Brain microvascular endothelial cell (primary cell): ENCODE measurements around the gene CFAP53.
"Not testable (repeated sequence)": the region's sequence is repeated elsewhere in the genome, so short reads cannot be mapped to it uniquely, and the experiment has no call there.

Experiments used
- DNase-seq: peaks from one replicate; pipeline ENCODE4 v3.0.0-alpha.2; 2020
- H3K27ac ChIP-seq: fragments of 250-450 bp; sonication (Bioruptor Pico); 2 replicates; pipeline ENCODE4 v1.5.1; 2020; ENCODE audit warnings: mild to moderate bottlenecking, moderate library complexity
- H3K27me3 ChIP-seq: fragments of 250-450 bp; sonication (Bioruptor Pico); replicated peaks from 2 replicates; pipeline ENCODE4 v1.5.1; 2020; ENCODE audit warnings: mild to moderate bottlenecking
- H3K36me3 ChIP-seq: fragments of 250-450 bp; sonication (Bioruptor Pico); replicated peaks from 2 replicates; pipeline ENCODE4 v1.5.1; 2020; ENCODE audit warnings: mild to moderate bottlenecking
- H3K4me3 ChIP-seq: 2 replicates; pipeline ENCODE4 v1.5.1; 2011; ENCODE audit warnings: low read depth, mild to moderate bottlenecking, control low read depth, low read length, moderate library complexity
- in situ Hi-C: cut with HindIII; loops from 2 replicates; pipeline ENCODE4 v1.10.0; 2017; ENCODE audit warnings: low sequenced_read_pairs, low pct_ligation_motif_present
- TF ChIP-seq, protein P1 (sequence below): IDR thresholded peaks from 2 replicates; pipeline ENCODE4 v1.5.1; 2011; ENCODE audit warnings: low read depth, mild to moderate bottlenecking, moderate library complexity, low read length, control low read depth, inconsistent platforms; ENCODE audit errors: missing control alignments

The CFAP53 gene

DNA sequence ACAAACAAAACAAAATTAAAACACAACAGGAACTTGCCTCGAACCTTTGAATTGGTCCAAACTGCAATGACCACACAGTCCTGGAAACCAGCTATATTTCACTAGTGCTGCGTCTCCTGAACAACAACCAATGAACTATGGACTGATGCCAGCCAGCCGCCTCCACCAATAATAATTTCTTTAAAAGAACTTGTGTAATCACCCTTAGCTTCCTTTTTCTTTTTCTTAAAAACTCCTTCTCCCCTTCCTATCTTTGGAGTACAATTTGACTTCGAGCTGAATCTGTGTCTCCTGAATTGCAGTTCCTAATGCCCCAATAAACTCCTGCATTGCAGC is 22.8 kb upstream of the CFAP53 start:
- H3K36me3 ChIP-seq, result no peaks in the 10 kb centered on the region
- no peaks in the 10 kb centered on the region for H3K27me3 ChIP-seq
- no peak for DNase-seq
- in situ Hi-C loops, result no loop called here
- H3K4me3 ChIP-seq, result no peak overlapping the region
- TF ChIP-seq, protein P1, sequence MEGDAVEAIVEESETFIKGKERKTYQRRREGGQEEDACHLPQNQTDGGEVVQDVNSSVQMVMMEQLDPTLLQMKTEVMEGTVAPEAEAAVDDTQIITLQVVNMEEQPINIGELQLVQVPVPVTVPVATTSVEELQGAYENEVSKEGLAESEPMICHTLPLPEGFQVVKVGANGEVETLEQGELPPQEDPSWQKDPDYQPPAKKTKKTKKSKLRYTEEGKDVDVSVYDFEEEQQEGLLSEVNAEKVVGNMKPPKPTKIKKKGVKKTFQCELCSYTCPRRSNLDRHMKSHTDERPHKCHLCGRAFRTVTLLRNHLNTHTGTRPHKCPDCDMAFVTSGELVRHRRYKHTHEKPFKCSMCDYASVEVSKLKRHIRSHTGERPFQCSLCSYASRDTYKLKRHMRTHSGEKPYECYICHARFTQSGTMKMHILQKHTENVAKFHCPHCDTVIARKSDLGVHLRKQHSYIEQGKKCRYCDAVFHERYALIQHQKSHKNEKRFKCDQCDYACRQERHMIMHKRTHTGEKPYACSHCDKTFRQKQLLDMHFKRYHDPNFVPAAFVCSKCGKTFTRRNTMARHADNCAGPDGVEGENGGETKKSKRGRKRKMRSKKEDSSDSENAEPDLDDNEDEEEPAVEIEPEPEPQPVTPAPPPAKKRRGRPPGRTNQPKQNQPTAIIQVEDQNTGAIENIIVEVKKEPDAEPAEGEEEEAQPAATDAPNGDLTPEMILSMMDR, result no peak
- no peak overlapping the region for H3K27ac ChIP-seq

DNA sequence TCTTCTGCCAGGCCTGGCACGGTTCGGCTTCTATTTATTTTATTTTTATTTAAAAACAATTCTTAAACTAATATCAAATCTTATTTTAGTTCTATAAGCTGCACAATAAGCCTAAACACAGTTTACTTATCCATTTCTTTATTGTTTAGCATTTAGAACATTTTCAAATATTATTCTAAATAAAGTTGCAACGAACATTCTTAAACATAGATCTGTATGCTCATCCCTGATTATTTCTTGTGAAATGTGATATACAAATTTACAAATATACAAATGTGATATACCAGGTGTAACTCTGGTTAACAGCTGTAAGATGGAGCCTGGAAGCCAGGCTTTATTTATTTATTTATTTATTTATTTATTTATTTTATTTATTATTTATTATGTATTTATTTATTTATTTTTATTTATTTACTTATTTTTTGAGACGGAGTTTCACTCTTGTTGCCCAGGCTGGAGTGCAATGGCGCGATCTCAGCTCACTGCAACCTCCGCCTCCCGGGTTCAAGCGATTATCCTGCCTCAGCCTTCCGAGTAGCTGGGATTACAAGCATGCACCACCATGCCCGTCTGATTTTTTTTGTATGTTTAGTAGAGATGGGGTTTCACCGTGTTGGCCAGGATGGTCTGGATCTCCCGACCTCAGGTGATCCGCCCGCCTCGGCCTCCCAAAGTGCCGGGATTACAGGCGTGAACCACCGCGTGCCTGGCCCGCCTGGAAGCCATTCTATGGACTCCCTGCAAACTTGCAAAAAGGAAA is 22.2 kb upstream of the CFAP53 start:
- peak overlapping the region; percentile 86 for H3K4me3 ChIP-seq
- H3K27me3 ChIP-seq, H3K36me3 ChIP-seq, in situ Hi-C loops, H3K27ac ChIP-seq, DNase-seq: not testable (repeated sequence)

GRCh38 chr18:50287441-50288347 is 21.4 kb upstream of the CFAP53 start, which contains the start of gene CXXC1:
CXXC1 (minus strand) TSS chr18:50287692; CDS start chr18:50287589, 103 bp downstream.
- Histone ChIP-seq H3K27me3 (no peaks in the 10 kb centered on the region), H3K36me3 (peaks cover 3% of the 10 kb centered on the region), H3K4me3 (peak within 1 kb of the TSS; percentile 86), H3K27ac (no peak within 1 kb of the TSS)
- TF ChIP-seq, protein P1, result peak; percentile 70
- in situ Hi-C loops, result no loop called here
- DNase-seq, result peak; percentile 100

- in situ Hi-C loops, result no loop called here
- no peaks in the 10 kb centered on the region for H3K27me3 ChIP-seq
- peak overlapping the region; percentile 86 for H3K4me3 ChIP-seq
- no peak overlapping the region for H3K27ac ChIP-seq
- TF ChIP-seq, protein P1, result no peak
- peaks cover 3% of the 10 kb centered on the region for H3K36me3 ChIP-seq
- DNase-seq, result no peak
Observed at GRCh38 chr18:50287028-50287440, 20.7 kb upstream of the CFAP53 start.

DNA sequence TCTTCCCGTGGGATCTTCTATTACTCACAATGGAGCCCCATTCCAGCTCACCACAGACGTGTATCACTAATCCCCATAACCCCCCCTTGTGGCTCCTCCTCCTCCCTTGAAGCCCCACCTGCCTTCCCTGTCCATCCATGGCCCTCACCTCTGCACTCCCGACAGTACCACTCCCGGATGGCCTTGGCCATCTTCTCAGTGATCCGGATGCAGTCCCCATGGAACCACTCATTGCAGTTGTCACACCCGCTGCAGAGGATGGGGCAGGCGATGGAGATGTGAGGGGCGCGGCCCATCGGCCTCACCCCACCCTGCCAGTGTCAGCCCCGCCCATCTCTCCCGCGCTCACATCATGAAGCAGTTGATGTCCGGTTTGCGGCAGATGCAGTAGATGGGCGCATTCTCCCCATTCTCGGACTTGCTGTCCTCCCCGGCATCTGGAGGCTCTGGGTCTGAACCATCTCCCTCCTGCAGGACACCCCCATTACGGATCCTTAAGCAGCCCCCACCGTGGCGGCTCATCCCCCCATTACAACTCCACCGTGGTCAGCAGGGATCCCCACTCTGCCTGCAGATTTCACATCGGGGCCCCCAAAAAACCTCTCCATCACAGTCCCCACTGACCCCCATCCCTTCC is 20.2 kb upstream of the CFAP53 start:
- no peak overlapping the region for H3K27ac ChIP-seq
- DNase-seq, result no peak
- H3K27me3 ChIP-seq, result no peaks in the 10 kb centered on the region
- in situ Hi-C loops, result no loop called here
- peak overlapping the region; percentile 86 for H3K4me3 ChIP-seq
- TF ChIP-seq, protein P1, result no peak
- H3K36me3 ChIP-seq, result peaks cover 3% of the 10 kb centered on the region
